SK-N-SH (cell line): ENCODE data around the gene MEGF6. TPM values are rescaled to one million over a fixed set of nuclear protein-coding genes. Genes with fewer than 3 reads are reported as not detected.
"Not testable (repeated sequence)": the region's sequence is repeated elsewhere in the genome, so short reads cannot be mapped to it uniquely, and the experiment has no call there.

Experiments used
- CTCF ChIA-PET: fragments of 300-600, 350-600 bp; formaldehyde crosslinking; extraction: SDS; loops from one replicate; lab custom pipeline; 2021; lab: Yijun Ruan, JAX
- POLR2A ChIA-PET: fragments of 350-600 bp; sonication (Branson Sonifier 250); formaldehyde crosslinking; extraction: SDS; loops from one replicate; lab custom pipeline; 2020; ENCODE audit warnings: antibody characterized with exemption, inconsistent platforms; lab: Yijun Ruan, JAX
- DNase-seq: peaks from one replicate; pipeline ENCODE4 v3.0.0; 2012
- H2AFZ ChIP-seq: fragments of 200-600 bp; sonication (generic); 2 replicates; pipeline ENCODE4 v1.8.1; 2016; ENCODE audit warnings: antibody characterized with exemption, mild to moderate bottlenecking, low read depth
- H3F3A ChIP-seq: fragments of 200-600 bp; sonication (generic); replicated peaks from 2 replicates; pipeline ENCODE3; 2016; ENCODE audit warnings: antibody characterized with exemption, mild to moderate bottlenecking; ENCODE audit not compliant: insufficient read depth
- H3K27ac ChIP-seq, 2 experiments: fragments of 200-500 bp in 1 of 2; fragments of 200-600 bp in 1 of 2; sonication (Bioruptor generic) in 1 of 2; sonication (generic), shearing (Covaris generic) in 1 of 2; 2 replicates each; pipeline versions ENCODE4 v1.5.1 to v1.6.1; 2014 to 2016; ENCODE audit warnings: low read depth in 2 of 2, inconsistent platforms in 1 of 2, low read length in 1 of 2, mild to moderate bottlenecking in 1 of 2, mixed read lengths in 1 of 2
- H3K27me3 ChIP-seq: fragments of 200-600 bp; sonication (generic), shearing (Covaris generic); 2 replicates; pipeline ENCODE4 v1.6.1; 2016; ENCODE audit warnings: mixed run types; ENCODE audit not compliant: insufficient read depth
- H3K36me3 ChIP-seq, 2 experiments: fragments of 200-500 bp in 1 of 2; fragments of 200-600 bp in 1 of 2; sonication (Bioruptor generic) in 1 of 2; sonication (generic) in 1 of 2; replicated peaks in 1 of 2; 2 replicates each; pipeline versions ENCODE3 to v1.5.1; 2014 to 2016; ENCODE audit warnings: low read length in 1 of 2, mild to moderate bottlenecking in 1 of 2; ENCODE audit not compliant: insufficient read depth in 2 of 2, control insufficient read depth in 1 of 2
- H3K4me1 ChIP-seq, 2 experiments: fragments of 200-500 bp in 1 of 2; fragments of 200-600 bp in 1 of 2; sonication (Bioruptor generic) in 1 of 2; sonication (generic), shearing (Covaris generic) in 1 of 2; 2 replicates each; pipeline versions ENCODE4 v1.5.1 to v1.6.1; 2014 to 2016; ENCODE audit warnings: low read depth in 1 of 2, low read length in 1 of 2, mixed run types in 1 of 2; ENCODE audit not compliant: insufficient read depth in 2 of 2, control insufficient read depth in 1 of 2
- H3K4me2 ChIP-seq: fragments of 200-600 bp; sonication (generic), shearing (Covaris generic); 2 replicates; pipeline ENCODE4 v1.6.1; 2017; ENCODE audit warnings: mixed run types
- H3K4me3 ChIP-seq, 2 experiments: fragments of 200-500 bp in 1 of 2; fragments of 200-600 bp in 1 of 2; sonication (Bioruptor generic) in 1 of 2; sonication (generic), shearing (Covaris generic) in 1 of 2; 2 replicates each; pipeline versions ENCODE4 v1.5.1 to v1.8.1; 2014 to 2016; ENCODE audit warnings: low read depth in 2 of 2, inconsistent platforms in 1 of 2, low read length in 1 of 2, mild to moderate bottlenecking in 1 of 2, mixed read lengths in 1 of 2, moderate library complexity in 1 of 2
- H3K79me2 ChIP-seq: fragments of 200-600 bp; sonication (generic); 2 replicates; pipeline ENCODE4 v1.8.1; 2017; ENCODE audit warnings: mild to moderate bottlenecking; ENCODE audit not compliant: insufficient read depth
- H3K9ac ChIP-seq: fragments of 200-600 bp; sonication (generic); 2 replicates; pipeline ENCODE4 v1.6.1; 2017; ENCODE audit warnings: mixed run types
- H3K9me2 ChIP-seq: fragments of 200-600 bp; sonication (generic); 2 replicates; pipeline ENCODE4 v1.6.1; 2017; ENCODE audit warnings: mixed run types
- H3K9me3 ChIP-seq: fragments of 200-600 bp; sonication (generic); 2 replicates; pipeline ENCODE4 v1.6.1; 2017; ENCODE audit warnings: mixed run types, mild to moderate bottlenecking, moderate library complexity
- H4K20me1 ChIP-seq: fragments of 200-600 bp; sonication (generic); 2 replicates; pipeline ENCODE4 v1.6.1; 2017; ENCODE audit warnings: mild to moderate bottlenecking, mixed run types; ENCODE audit not compliant: insufficient read depth
- EZH2phosphoT487 ChIP-seq: fragments of 200-600 bp; sonication (generic); IDR thresholded peaks from 2 replicates; pipeline ENCODE4 v1.6.1; 2017; ENCODE audit warnings: low read depth, mixed run types, mild to moderate bottlenecking, antibody characterized with exemption, moderate library complexity, borderline replicate concordance
- FOSL2 ChIP-seq: IDR thresholded peaks from 2 replicates; pipeline ENCODE4 v1.4.0; 2012; ENCODE audit warnings: low read depth, mild to moderate bottlenecking, moderate library complexity, borderline replicate concordance
- FOXM1 ChIP-seq: IDR thresholded peaks from 2 replicates; pipeline ENCODE4 v1.4.0; 2012; ENCODE audit warnings: low read depth, mild to moderate bottlenecking
- GABPA ChIP-seq: IDR thresholded peaks from 2 replicates; pipeline ENCODE4 v1.4.0; 2012; ENCODE audit warnings: low read depth, mild to moderate bottlenecking
- JUND ChIP-seq: IDR thresholded peaks from 2 replicates; pipeline ENCODE4 v1.4.0; 2012
- MEF2A ChIP-seq: IDR thresholded peaks from 2 replicates; pipeline ENCODE4 v1.4.0; 2012; ENCODE audit warnings: low read depth, borderline replicate concordance
- POLR2AphosphoS5 ChIP-seq: IDR thresholded peaks from 2 replicates; pipeline ENCODE4 v1.6.1; 2012; ENCODE audit warnings: low read depth, low read length
- RAD21 ChIP-seq: IDR thresholded peaks from 2 replicates; pipeline ENCODE4 v1.6.1; 2012; ENCODE audit warnings: mild to moderate bottlenecking, low read length
- RCOR1 ChIP-seq: fragments of 150-350 bp; IDR thresholded peaks from 2 replicates; pipeline ENCODE4 v1.6.1; 2017; ENCODE audit warnings: antibody characterized with exemption, low read length
- TAF1 ChIP-seq: IDR thresholded peaks from 2 replicates; pipeline ENCODE4 v1.6.1; 2012; ENCODE audit warnings: low read depth, mild to moderate bottlenecking, low read length, moderate library complexity, borderline replicate concordance
- ZBTB33 ChIP-seq: IDR thresholded peaks from 2 replicates; pipeline ENCODE4 v1.4.0; 2012; ENCODE audit warnings: low read depth, borderline replicate concordance
- whole genome bisulfite sequencing: methylation state at CpG from one replicate; pipeline ENCODE4 v1.1.6; 2017; ENCODE audit warnings: low lambda C conversion rate; 5-methylcytosine and 5-hydroxymethylcytosine counted together
- polyA plus RNA-seq, 3 experiments: library from polyadenylated mRNA; depleted of rRNA; stranded (reverse); fragments of >200 nt; gene quantifications; 2 replicates each; pipeline ENCODE4 v1.2.3, GENCODE V29; 2012
- TF ChIP-seq, protein P1 (sequence below): fragments of 200-600 bp; sonication (generic); IDR thresholded peaks from 2 replicates; pipeline ENCODE4 v1.6.1; 2017; ENCODE audit warnings: antibody characterized with exemption, mild to moderate bottlenecking, moderate library complexity

Gene MEGF6
- polyA plus RNA-seq, 1 of the 3 experiments (the other 2 are of a cell fraction) = 7.6 TPM

- Histone ChIP-seq H3K9ac (peak overlapping the region; percentile 67; the same call in 1 of the 2 replicates), H3K27me3 (no peaks in the 10 kb centered on the region), H3F3A (peaks cover 3% of the 10 kb centered on the region), H3K9me2 (no peaks in the 10 kb centered on the region), H4K20me1 (no peaks in the 10 kb centered on the region), H3K79me2 (peaks cover 16% of the 10 kb centered on the region), H3K4me3 (peak overlapping the region; percentile 84 to 93), H3K4me2 (peak overlapping the region; percentile 90), H3K9me3 (no peaks in the 10 kb centered on the region), H3K27ac (peak overlapping the region; percentile 20 to 65; a peak in 2 of 4 replicates), H2AFZ (peak overlapping the region; percentile 87; the same call in 1 of the 2 replicates), H3K4me1 (peaks cover 0 to 38% of the 10 kb centered on the region in 2 experiments; a peak in 2 of 4 replicates), H3K36me3 (peaks cover 4 to 13% of the 10 kb centered on the region in 2 experiments)
- 29% methylated on average over 18 of the region's 23 CpGs for WGBS
- ChIA-PET CTCF (interaction anchor here (0.8 to 6.4 kb wide), 7 partner anchors 9 to 152 kb away, joined by 3 to 78 read pairs (median 4); no protein-coding TSS in a partner anchor), POLR2A (no interaction called here)
- TF ChIP-seq TAF1 (no peak), RCOR1 (no peak), FOXM1 (no peak), JUND (no peak), RAD21 (no peak), MEF2A (no peak), EZH2phosphoT487 (no peak), ZBTB33 (no peak), POLR2AphosphoS5 (no peak), FOSL2 (no peak), GABPA (no peak)
- TF ChIP-seq, protein P1, sequence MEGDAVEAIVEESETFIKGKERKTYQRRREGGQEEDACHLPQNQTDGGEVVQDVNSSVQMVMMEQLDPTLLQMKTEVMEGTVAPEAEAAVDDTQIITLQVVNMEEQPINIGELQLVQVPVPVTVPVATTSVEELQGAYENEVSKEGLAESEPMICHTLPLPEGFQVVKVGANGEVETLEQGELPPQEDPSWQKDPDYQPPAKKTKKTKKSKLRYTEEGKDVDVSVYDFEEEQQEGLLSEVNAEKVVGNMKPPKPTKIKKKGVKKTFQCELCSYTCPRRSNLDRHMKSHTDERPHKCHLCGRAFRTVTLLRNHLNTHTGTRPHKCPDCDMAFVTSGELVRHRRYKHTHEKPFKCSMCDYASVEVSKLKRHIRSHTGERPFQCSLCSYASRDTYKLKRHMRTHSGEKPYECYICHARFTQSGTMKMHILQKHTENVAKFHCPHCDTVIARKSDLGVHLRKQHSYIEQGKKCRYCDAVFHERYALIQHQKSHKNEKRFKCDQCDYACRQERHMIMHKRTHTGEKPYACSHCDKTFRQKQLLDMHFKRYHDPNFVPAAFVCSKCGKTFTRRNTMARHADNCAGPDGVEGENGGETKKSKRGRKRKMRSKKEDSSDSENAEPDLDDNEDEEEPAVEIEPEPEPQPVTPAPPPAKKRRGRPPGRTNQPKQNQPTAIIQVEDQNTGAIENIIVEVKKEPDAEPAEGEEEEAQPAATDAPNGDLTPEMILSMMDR = no peak
- no peak for DNase-seq
Measured at GRCh38 chr1:3623441-3624199, 12.3 kb upstream of the MEGF6 start.

DNA sequence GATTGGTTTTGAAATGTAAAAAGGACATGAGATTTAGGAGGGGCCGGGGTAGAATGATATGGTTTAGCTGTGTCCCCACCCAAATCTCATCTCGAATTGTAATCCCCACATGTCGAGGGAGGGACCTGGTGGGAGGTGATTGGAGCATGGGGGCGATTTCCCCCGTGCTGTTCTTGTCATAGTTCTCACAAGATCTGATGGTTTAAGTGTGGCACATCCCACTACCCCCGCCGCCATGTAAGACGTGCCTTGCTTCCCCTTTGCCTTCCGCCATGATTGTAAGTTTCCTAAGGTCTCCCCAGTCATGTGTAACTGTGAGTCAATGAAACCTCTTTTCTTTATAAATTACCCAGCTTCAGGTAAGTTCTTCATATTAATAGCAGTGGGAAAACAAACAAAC lies 10.8 kb upstream of the MEGF6 start:
- 68% methylated on average over 9 of the region's 9 CpGs for WGBS
- not testable (repeated sequence) for H3K36me3 ChIP-seq

More for the DNA sequence above, 10.8 kb upstream of the MEGF6 start:
- H4K20me1 ChIP-seq, H3F3A ChIP-seq, H3K27me3 ChIP-seq, H3K9ac ChIP-seq, H3K4me3 ChIP-seq, H2AFZ ChIP-seq, H3K4me2 ChIP-seq, POLR2A ChIA-PET, H3K9me3 ChIP-seq, H3K27ac ChIP-seq, DNase-seq, H3K9me2 ChIP-seq: not testable (repeated sequence)
- CTCF ChIA-PET = interaction anchor here (1.0 to 6.4 kb wide), 11 partner anchors 14 to 164 kb away, joined by 3 to 78 read pairs (median 7); partner anchors contain the start of gene WRAP73
- H3K4me1 ChIP-seq = peaks cover 0 to 25% of the 10 kb centered on the region in 2 experiments; a peak in 1 of 4 replicates
- peaks cover 16% of the 10 kb centered on the region for H3K79me2 ChIP-seq
